CMK (cell line): ENCODE results near the gene P2RY6.

Source experiments
- DNase-seq: peaks from one replicate; pipeline ENCODE4 v3.0.0-alpha.2; 2010; ENCODE audit warnings: low read depth

Gene P2RY6

GRCh38 chr11:73316422-73316821 lies 44.3 kb downstream of the P2RY6 start:
- no peak for DNase-seq

GRCh38 chr11:73317373-73317772 lies 45.2 kb downstream of the P2RY6 start:
- DNase-seq: no peak

- no peak for DNase-seq
Measured at GRCh38 chr11:73317803-73318202, 45.7 kb downstream of the P2RY6 start.

- no peak for DNase-seq
Measured at GRCh38 chr11:73318501-73319011, 46.4 kb downstream of the P2RY6 start.

GRCh38 chr11:73320763-73321603 lies 48.8 kb downstream of the P2RY6 start:
- DNase-seq: no peak

- no peak for DNase-seq
Measured at GRCh38 chr11:73321604-73322381, 49.7 kb downstream of the P2RY6 start.

DNA sequence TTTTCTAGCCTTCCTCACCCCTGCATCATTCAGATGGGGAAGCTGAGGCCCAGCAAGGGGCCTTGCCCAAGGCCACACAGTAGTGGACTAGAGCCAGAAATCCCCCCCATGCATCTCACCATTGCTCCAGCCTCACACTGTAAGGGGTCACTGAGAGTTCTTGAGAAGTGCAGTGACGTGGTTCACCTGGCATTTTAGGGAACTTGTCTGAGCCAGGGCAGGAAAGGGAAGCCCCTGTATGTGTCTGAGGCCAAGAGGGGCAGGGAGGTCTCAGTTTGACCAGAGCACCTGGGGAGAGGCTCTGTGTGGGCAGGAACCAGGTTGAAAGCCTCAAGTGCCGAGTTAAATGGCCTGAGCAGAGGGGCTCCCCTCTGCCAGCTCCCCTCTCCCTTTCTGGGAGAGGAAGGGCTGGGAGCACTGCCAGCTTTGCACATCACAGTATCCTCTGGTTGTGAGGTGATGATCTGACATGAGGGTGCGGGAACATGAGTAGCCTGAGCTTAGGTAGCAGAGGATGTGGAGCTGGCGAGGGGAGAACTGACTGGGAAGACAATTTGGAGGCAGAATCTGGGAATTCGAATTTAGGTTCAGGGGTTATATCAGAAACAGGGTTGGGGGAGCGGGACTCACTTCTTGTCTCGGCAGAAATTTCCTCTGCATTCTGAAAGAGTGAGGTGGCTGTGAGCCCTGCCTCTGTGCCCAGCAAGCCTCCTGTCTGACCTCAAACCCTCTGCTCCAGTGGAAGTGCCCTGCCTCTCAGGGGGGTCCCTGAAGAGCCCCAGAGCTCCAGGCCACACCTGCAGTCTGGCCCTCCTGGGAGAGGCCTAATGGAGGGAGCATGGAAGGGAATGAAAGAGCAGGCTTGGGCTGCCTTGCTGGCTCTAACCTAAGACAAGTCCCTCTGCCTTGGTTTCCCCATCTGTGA lies 50.5 kb downstream of the P2RY6 start:
- DNase-seq: no peak

- no peak for DNase-seq
Measured at GRCh38 chr11:73323464-73323863, 51.3 kb downstream of the P2RY6 start.

DNA sequence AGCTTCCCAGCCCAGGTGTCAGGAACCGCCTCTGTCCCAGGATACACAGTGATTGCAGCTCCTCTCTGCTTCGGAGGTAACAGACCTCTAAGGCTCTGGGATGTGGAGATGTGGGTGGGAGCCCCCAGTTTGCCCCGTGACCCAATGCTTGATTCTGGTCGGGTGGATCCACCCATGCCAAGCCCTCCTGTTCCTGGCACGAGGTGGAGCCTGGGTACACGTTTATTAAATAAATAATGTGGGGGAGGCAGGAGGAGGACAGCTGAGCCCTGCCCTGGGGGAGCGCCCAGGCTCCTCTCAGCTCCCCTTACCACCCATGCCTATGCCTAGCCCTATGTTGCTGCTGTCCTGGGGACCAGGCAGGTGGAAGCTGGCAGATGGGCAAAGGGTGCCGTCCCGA lies 52.0 kb downstream of the P2RY6 start:
- no peak for DNase-seq

- no peak for DNase-seq
Measured at GRCh38 chr11:73324665-73325035, 52.5 kb downstream of the P2RY6 start.

GRCh38 chr11:73325036-73325981 lies 53.2 kb downstream of the P2RY6 start:
- no peak for DNase-seq

GRCh38 chr11:73326929-73327811 lies 55.0 kb downstream of the P2RY6 start:
- DNase-seq: no peak

DNA sequence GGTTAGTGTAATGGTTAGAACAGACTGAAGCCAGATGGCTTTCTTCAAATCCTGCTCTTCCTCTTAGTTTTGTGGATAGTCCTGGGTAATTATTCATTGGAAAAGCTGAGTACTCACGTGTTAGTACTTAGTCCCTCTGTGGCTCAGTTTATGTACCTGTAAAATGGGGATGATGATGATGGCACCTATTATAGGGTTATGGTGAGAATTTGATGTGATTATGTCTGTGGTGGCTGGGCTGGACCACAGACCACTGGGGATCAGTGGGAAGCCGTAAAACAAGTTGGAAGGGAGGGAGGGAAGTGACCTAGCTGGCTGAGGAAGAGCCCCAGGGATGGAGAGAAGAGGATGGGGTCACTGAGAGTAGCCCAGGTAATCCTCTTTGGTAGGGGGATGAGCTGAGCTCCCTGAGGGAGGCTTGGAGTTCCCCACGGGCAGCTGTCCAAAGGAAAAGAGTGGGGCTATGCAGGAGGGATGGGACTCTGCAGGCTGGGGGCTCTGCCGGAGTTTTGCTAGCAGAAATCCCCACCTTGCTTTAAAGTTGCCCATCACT lies 55.8 kb downstream of the P2RY6 start:
- no peak for DNase-seq

GRCh38 chr11:73330569-73331093 lies 58.5 kb downstream of the P2RY6 start:
- DNase-seq: no peak

DNA sequence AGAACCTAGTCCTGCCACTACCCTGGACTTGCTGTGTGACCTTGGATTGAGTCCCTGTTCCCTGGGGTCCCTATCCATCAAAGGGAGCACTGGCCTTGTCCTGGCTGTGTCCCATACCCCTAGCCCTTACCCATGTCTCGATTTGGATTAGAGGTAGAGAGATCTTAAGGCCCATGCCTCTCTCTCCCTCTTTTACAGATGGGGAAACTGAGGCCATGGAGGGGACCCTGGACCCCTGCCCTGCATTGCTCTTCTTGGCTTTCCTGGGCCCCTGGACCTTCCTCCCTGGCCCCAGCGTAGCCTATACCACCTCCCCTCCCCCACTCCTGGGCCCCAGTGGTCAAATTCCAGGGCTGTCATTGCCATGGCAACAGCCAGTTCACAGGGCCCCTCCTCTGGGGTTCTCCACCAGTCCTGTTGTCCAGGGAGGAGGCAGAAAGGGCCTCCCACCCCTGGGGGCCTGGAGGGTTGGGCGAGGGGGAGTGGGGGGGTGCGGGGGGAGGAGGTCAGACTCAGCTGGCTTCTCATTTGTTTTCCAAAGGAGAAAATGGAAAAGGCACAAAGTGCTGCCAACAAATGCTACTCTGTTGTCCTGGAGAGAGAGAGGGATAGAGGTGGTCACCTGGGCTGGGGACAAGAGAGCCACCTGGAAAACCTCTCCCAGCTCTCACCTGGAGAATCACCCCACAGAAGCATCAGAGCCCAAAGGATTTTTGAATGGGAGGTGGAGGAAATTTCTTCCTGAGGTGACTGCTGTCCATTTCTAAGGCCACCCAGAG lies 59.2 kb downstream of the P2RY6 start:
- DNase-seq: no peak

DNA sequence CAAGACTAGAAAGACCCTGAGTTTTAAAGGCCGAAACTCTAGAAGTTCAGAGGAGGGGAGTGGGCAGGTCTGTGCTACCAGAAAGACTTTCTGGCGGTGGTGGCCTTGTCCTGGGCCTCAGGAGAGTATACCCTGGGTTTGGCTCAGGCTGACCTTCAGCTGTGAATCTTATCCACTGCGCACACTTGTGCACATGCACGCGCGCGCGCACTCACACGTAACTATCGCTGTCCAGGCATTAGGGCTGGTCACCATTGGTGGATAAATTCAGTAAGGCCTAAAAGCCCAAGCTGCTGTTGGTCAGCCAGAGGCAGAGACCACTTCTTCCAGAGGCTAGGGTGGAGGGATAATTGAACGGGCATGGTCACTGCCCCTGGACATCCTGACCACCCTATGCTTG lies 61.0 kb downstream of the P2RY6 start:
- DNase-seq: no peak

DNA sequence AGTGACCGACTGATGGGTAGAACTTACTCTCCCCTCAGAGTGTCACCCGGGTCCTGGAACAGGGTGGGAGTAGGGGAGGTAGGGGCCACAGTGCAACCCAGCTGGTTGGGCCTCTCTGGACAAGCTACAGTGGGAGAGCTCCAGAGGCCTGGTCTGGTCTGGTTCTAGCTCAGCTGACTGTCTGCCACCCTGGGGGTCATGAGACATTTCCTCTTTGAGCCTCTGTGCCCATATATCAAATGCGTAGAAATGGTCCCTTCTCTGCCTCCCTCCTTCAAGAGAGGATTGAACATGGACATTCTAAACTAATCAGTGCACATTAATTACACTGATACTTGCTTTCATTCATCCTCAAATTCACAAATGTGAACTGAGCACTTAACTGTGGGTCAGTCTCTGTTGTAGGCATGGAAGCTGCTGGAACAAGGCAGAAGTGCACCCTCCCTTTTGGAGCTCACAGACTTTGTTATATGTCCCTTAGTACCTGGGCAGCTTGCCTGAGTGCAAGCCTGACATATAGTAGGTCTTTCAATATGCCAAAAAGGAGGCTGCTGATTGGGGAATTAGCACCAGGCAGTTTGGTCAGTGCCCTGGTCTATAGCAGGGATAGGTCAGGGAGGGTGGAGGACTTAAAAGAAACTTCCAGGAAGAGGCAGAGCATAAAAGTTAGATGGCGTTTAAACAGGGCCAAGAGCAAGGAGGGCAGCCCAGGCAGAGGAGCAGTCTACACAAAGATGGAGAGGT lies 61.7 kb downstream of the P2RY6 start:
- DNase-seq: no peak
